H1 (cell line): ENCODE measurements around the gene EID1. TPM values are rescaled to one million over a fixed set of nuclear protein-coding genes. Genes with fewer than 3 reads are reported as not detected.

Experiments
- CTCF ChIA-PET: fragments of 300-600 bp; sonication (Branson Sonifier 250); formaldehyde crosslinking; loops from one replicate; lab custom pipeline; 2021; ENCODE audit not compliant: partially characterized antibody; lab: Charles Lee
- POLR2A ChIA-PET: fragments of 300-600 bp; sonication (Branson Sonifier 250); formaldehyde crosslinking; loops from one replicate; lab custom pipeline; 2021; ENCODE audit warnings: inconsistent platforms; ENCODE audit not compliant: partially characterized antibody; lab: Charles Lee
- DNase-seq, 2 experiments: peaks; one replicate each; pipeline versions ENCODE4 v3.0.0 to v3.0.0-alpha.2; 2010 to 2022; ENCODE audit warnings: low spot score in 2 of 2, low read depth in 1 of 2, mixed read lengths in 1 of 2
- FAIRE-seq: peaks from 2 replicates; lab custom pipeline; 2011; peaks lifted over from hg19 to GRCh38; lab: Jason Lieb, UNC
- H2AFZ ChIP-seq: 2 replicates; pipeline ENCODE4 v1.8.1; 2012; ENCODE audit warnings: low read length, inconsistent platforms
- H2AK5ac ChIP-seq: 2 replicates; pipeline ENCODE4 v1.6.1; 2013; ENCODE audit warnings: low read depth, low read length
- H2BK120ac ChIP-seq: replicated peaks from 2 replicates; pipeline ENCODE3; 2013; ENCODE audit warnings: low read depth, low read length, inconsistent platforms
- H2BK12ac ChIP-seq: 2 replicates; pipeline ENCODE4 v1.6.1; 2013; ENCODE audit warnings: low read depth, low read length
- H2BK15ac ChIP-seq: 2 replicates; pipeline ENCODE4 v1.6.1; 2013; ENCODE audit warnings: low read length
- H2BK20ac ChIP-seq: 2 replicates; pipeline ENCODE4 v1.6.1; 2013; ENCODE audit warnings: low read length
- H2BK5ac ChIP-seq: 2 replicates; pipeline ENCODE4 v1.6.1; 2013; ENCODE audit warnings: low read depth, low read length
- H3K14ac ChIP-seq: 2 replicates; pipeline ENCODE4 v1.6.1; 2013; ENCODE audit warnings: inconsistent platforms; ENCODE audit not compliant: insufficient read length
- H3K18ac ChIP-seq: 2 replicates; pipeline ENCODE4 v1.6.1; 2013; ENCODE audit warnings: low read length; ENCODE audit errors: extremely low read depth
- H3K23ac ChIP-seq: 2 replicates; pipeline ENCODE4 v1.6.1; 2013; ENCODE audit warnings: inconsistent platforms; ENCODE audit not compliant: insufficient read length
- H3K23me2 ChIP-seq: 2 replicates; pipeline ENCODE4 v1.6.1; 2013; ENCODE audit warnings: low read depth, low read length
- H3K27ac ChIP-seq: 2 replicates; pipeline ENCODE4 v1.6.1; 2011; ENCODE audit warnings: low read depth, low read length, inconsistent platforms
- H3K27me3 ChIP-seq, 4 experiments: replicated peaks in 1 of 4; 1 replicate in 1 of 4; 2 replicates in 3 of 4; pipeline versions ENCODE4 v1.6.1 to v1.8.1; 2011 to 2013; ENCODE audit warnings: low read length in 3 of 4, mild to moderate bottlenecking in 3 of 4, inconsistent platforms in 2 of 4, mixed read lengths in 2 of 4, moderate library complexity in 1 of 4; ENCODE audit not compliant: control insufficient read depth in 3 of 4, insufficient read depth in 3 of 4; ENCODE audit errors: extremely low read depth in 1 of 4
- H3K36me3 ChIP-seq, 4 experiments: 2 replicates each; pipeline versions ENCODE4 v1.6.1 to v1.8.1; 2011 to 2013; ENCODE audit warnings: mild to moderate bottlenecking in 4 of 4, low read length in 3 of 4, moderate library complexity in 2 of 4, control low read depth in 1 of 4, inconsistent platforms in 1 of 4; ENCODE audit not compliant: insufficient read depth in 4 of 4, control insufficient read depth in 2 of 4
- H3K4ac ChIP-seq: replicated peaks from 2 replicates; pipeline ENCODE3; 2013; ENCODE audit warnings: low read length, low read depth, mixed read lengths, inconsistent platforms; ENCODE audit not compliant: insufficient read length
- H3K4me1 ChIP-seq, 4 experiments: replicated peaks in 1 of 4; 1 replicate in 1 of 4; 2 replicates in 3 of 4; pipeline versions ENCODE4 v1.6.1 to v1.8.1; 2011 to 2013; ENCODE audit warnings: low read length in 3 of 4, inconsistent platforms in 2 of 4, mixed read lengths in 1 of 4; ENCODE audit not compliant: insufficient read depth in 4 of 4, control insufficient read depth in 3 of 4
- H3K4me2 ChIP-seq, 2 experiments: 2 replicates each; pipeline versions ENCODE4 v1.6.1 to v1.8.1; 2011 to 2013; ENCODE audit warnings: low read depth in 2 of 2, low read length in 2 of 2, control low read depth in 1 of 2, inconsistent platforms in 1 of 2, mild to moderate bottlenecking in 1 of 2; ENCODE audit not compliant: insufficient read depth in 1 of 2
- H3K4me3 ChIP-seq, 4 experiments: fragments of 200-600, 300-600 bp in 1 of 4; sonication (generic), shearing (Covaris generic), sonication (Bioruptor Twin) in 1 of 4; 2 replicates each; pipeline versions ENCODE4 v1.5.1 to v1.8.1; 2011 to 2016; ENCODE audit warnings: low read length in 4 of 4, low read depth in 3 of 4, control low read depth in 2 of 4, inconsistent platforms in 2 of 4, mild to moderate bottlenecking in 2 of 4, mixed read lengths in 1 of 4, moderate library complexity in 1 of 4; ENCODE audit not compliant: insufficient read depth in 2 of 4; ENCODE audit errors: extremely low read depth in 1 of 4
- H3K56ac ChIP-seq: replicated peaks from 2 replicates; pipeline ENCODE3; 2013; ENCODE audit warnings: low read depth, mild to moderate bottlenecking, mixed read lengths, low read length, inconsistent platforms; ENCODE audit not compliant: insufficient read length
- H3K79me1 ChIP-seq: 2 replicates; pipeline ENCODE4 v1.6.1; 2013; ENCODE audit warnings: low read depth, low read length, control low read depth
- H3K79me2 ChIP-seq, 2 experiments: 2 replicates each; pipeline versions ENCODE4 v1.6.1 to v1.8.1; 2012 to 2013; ENCODE audit warnings: low read length in 2 of 2, mild to moderate bottlenecking in 2 of 2, inconsistent platforms in 1 of 2; ENCODE audit not compliant: insufficient read depth in 2 of 2, control insufficient read depth in 1 of 2
- H3K9ac ChIP-seq, 4 experiments: replicated peaks in 1 of 4; 1 replicate in 1 of 4; 2 replicates in 3 of 4; pipeline versions ENCODE4 v1.6.1 to v1.8.1; 2011 to 2013; ENCODE audit warnings: low read depth in 3 of 4, low read length in 3 of 4, control low read depth in 2 of 4, mild to moderate bottlenecking in 2 of 4, moderate library complexity in 2 of 4, inconsistent platforms in 1 of 4; ENCODE audit errors: extremely low read depth in 1 of 4
- H3K9me3 ChIP-seq, 2 experiments: 2 replicates each; pipeline versions ENCODE4 v1.6.1 to v1.8.1; 2012 to 2013; ENCODE audit warnings: mild to moderate bottlenecking in 2 of 2, moderate library complexity in 2 of 2, control low read depth in 1 of 2, inconsistent platforms in 1 of 2, low read depth in 1 of 2, low read length in 1 of 2, mixed read lengths in 1 of 2; ENCODE audit not compliant: insufficient read depth in 2 of 2
- H4K20me1 ChIP-seq, 2 experiments: replicated peaks in 1 of 2; 2 replicates each; pipeline versions ENCODE3 to v1.8.1; 2011 to 2013; ENCODE audit warnings: inconsistent platforms in 2 of 2, low read length in 2 of 2, mild to moderate bottlenecking in 1 of 2; ENCODE audit not compliant: insufficient read depth in 2 of 2, control insufficient read depth in 1 of 2
- H4K5ac ChIP-seq: 2 replicates; pipeline ENCODE4 v1.6.1; 2013; ENCODE audit warnings: low read length, low read depth, mixed read lengths, inconsistent platforms; ENCODE audit not compliant: insufficient read length
- H4K8ac ChIP-seq: 2 replicates; pipeline ENCODE4 v1.8.0; 2013; ENCODE audit warnings: mild to moderate bottlenecking, moderate library complexity, low read length, inconsistent platforms; ENCODE audit not compliant: insufficient read depth; ENCODE audit errors: extremely low read depth
- H4K91ac ChIP-seq: replicated peaks from 2 replicates; pipeline ENCODE3; 2013; ENCODE audit warnings: low read length, mixed read lengths, inconsistent platforms; ENCODE audit not compliant: insufficient read length
- BACH1 ChIP-seq: IDR thresholded peaks from 2 replicates; pipeline ENCODE4 v1.6.1; 2012; ENCODE audit warnings: low read length, improper control_type of control experiment
- GTF2F1 ChIP-seq: IDR thresholded peaks from 2 replicates; pipeline ENCODE4 v1.6.1; 2012; ENCODE audit warnings: low read depth, low read length, improper control_type of control experiment, borderline replicate concordance
- HDAC2 ChIP-seq, 2 experiments: fragments of 300-600 bp in 1 of 2; sonication (generic) in 1 of 2; IDR thresholded peaks; 2 replicates each; pipeline ENCODE4 v1.6.1; 2011 to 2012; ENCODE audit warnings: low read depth in 2 of 2, low read length in 2 of 2, mild to moderate bottlenecking in 2 of 2, moderate library complexity in 2 of 2, borderline replicate concordance in 1 of 2, inconsistent platforms in 1 of 2
- MAX ChIP-seq: IDR thresholded peaks from 2 replicates; pipeline ENCODE4 v1.6.1; 2012; ENCODE audit warnings: inconsistent platforms
- SP2 ChIP-seq: IDR thresholded peaks from 2 replicates; pipeline ENCODE4 v1.6.1; 2012; ENCODE audit warnings: mild to moderate bottlenecking, low read length, inconsistent platforms
- WGBS, 2 experiments: shearing (Covaris generic) in 1 of 2; methylation state at CpG; one replicate each; pipeline versions ENCODE4 v1.1.6 to v1.1.7; 2013 to 2015; ENCODE audit warnings: low lambda C conversion rate in 2 of 2, mixed read lengths in 2 of 2, inconsistent platforms in 1 of 2, low coverage in 1 of 2, missing lambda C conversion rate in 1 of 2; ENCODE audit not compliant: insufficient replicate concordance in 2 of 2, insufficient coverage in 1 of 2, insufficient read length in 1 of 2; ENCODE audit errors: extremely low coverage in 1 of 2, missing lambda C conversion rate in 1 of 2; 5-methylcytosine and 5-hydroxymethylcytosine counted together
- polyA plus RNA-seq, 7 experiments: library from polyadenylated mRNA; depleted of rRNA in 3 of 7; stranded (reverse) in 5 of 7; unstranded in 2 of 7; fragments of >200 nt in 5 of 7; fragments of 200-250 nt in 2 of 7; gene quantifications; 1 replicate in 5 of 7; 2 replicates in 1 of 7; 4 replicates in 1 of 7; pipeline versions ENCODE4 v1.2.1 to v1.2.3, GENCODE V29; 2011 to 2013; ENCODE audit warnings: missing spikeins in 2 of 7, mixed read lengths in 2 of 7
- total RNA-seq: library from RNA; stranded (reverse); fragmentation: NEBNext Ultra II Directional; extraction: Animal tissue kit (Norgen Biotek cat#: 25700); gene quantifications from 2 replicates; pipeline ENCODE4 v1.2.1, GENCODE V29; 2021

The EID1 gene
- total and polyA plus RNA-seq, 2 of the 8 experiments (the other 6 are each of a cell fraction or from before 2014, with no cell fraction given), result 101 to 110 TPM

GRCh38 chr15:48883699-48884098, 5.8 kb downstream of the EID1 start:
- Histone ChIP-seq H2BK120ac (no peak overlapping the region), H2BK5ac (no peak overlapping the region), H3K79me1 (no peaks in the 10 kb centered on the region), H4K8ac (no peak overlapping the region), H4K91ac (no peak overlapping the region), H3K23me2 (no peaks in the 10 kb centered on the region), H2BK12ac (no peak overlapping the region), H3K4ac (no peak overlapping the region), H3K4me2 (no peak overlapping the region), H2BK20ac (no peak overlapping the region), H2AFZ (no peak overlapping the region), H3K23ac (no peak overlapping the region), H3K27me3 (no peaks in the 10 kb centered on the region), H3K79me2 (peaks cover 0 to 16% of the 10 kb centered on the region in 2 experiments; a peak in 3 of 4 replicates), H3K9ac (no peak overlapping the region), H3K27ac (no peak overlapping the region), H3K4me3 (no peak overlapping the region), H3K56ac (no peak overlapping the region), H4K5ac (no peak overlapping the region), H3K4me1 (0 out of 7 replicates have a peak, but pooled peaks cover 0 to 4% (median 0%) of the 10 kb centered on the region in 4 experiments), H3K14ac (no peak overlapping the region), H4K20me1 (no peaks in the 10 kb centered on the region), H2AK5ac (no peak overlapping the region), H3K36me3 (no peaks in the 10 kb centered on the region; a peak in 1 of 8 replicates), H2BK15ac (no peak overlapping the region), H3K9me3 (no peaks in the 10 kb centered on the region), H3K18ac (no peak overlapping the region)
- CTCF ChIA-PET, result no interaction called here
- POLR2A ChIA-PET, result no interaction called here
- FAIRE-seq, result no peak
- 85% methylated on average over 2 of the region's 2 CpGs; no CpG with 5 or more reads in 1 of the 2 experiments for WGBS, 2 experiments
- DNase-seq, result no peak
- TF ChIP-seq SP2 (no peak), GTF2F1 (no peak), HDAC2 (IDR thresholded peaks at IDR 0.05; ENCODE audit: borderline replicate concordance in 1 of 2, low read depth in 2 of 2, low read length in 2 of 2) (no peak), MAX (no peak), BACH1 (no peak)
